Measurements from ENCODE around the gene P2RX3. TPM values are rescaled to one million over a fixed set of nuclear protein-coding genes. Genes with fewer than 3 reads are reported as not detected.

P2RX3 gene
- total RNA-seq, 1 experiment from 2014 or later: 0.15 TPM

DNA sequence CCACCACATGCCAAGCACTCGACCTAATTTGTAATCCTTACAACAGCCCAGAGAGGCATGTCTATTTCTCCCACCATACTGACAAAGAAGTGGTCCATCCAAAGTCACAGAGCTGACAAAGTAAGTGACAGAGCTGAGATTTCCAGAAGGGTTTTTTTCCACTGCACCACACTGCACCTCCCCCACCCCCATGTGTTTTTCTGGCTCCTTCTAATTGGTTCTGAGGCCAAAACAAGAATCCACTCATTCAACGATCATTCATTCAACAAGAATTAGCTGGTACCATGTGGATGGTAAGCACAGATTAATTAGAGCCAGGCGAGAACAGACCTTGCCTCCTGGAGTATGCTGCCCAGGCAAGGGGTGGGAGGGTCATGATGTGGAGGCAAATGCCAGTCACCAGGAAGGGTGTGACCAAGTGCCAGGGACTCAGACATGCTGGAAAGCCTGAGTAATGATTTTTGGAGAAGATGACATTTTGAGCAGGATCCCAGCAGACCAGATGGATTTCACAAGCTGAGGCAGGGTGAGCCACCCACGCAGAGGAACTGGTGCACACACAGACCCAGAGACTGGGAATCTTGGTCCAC, 67.2 kb downstream of the P2RX3 start:
- H3K36me3 Mint-ChIP-seq (ENCODE audit: insufficient read depth in 1 of 3, low read depth in 3 of 3): peaks cover 5 to 26% (median 15%) of the 10 kb centered on the region in 3 experiments; a peak in 6 of 7 replicates
- Histone ChIP-seq H4K5ac (ENCODE audit: insufficient read length, low read depth, low read length) (no peak overlapping the region), H2BK5ac (ENCODE audit: insufficient read length, low read length) (no peak overlapping the region), H2AK5ac (ENCODE audit: insufficient read length, low read length) (no peak overlapping the region), H3K23me2 (ENCODE audit: insufficient read length, low read depth, low read length, poor library complexity, severe bottlenecking) (no peaks in the 10 kb centered on the region), H3K79me2 (ENCODE audit: insufficient read depth, low read length) (no peaks in the 10 kb centered on the region), H3K9me3 (ENCODE audit: control insufficient read depth, low read depth, low read length) (no peaks in the 10 kb centered on the region), H4K20me1 (ENCODE audit: control insufficient read depth, insufficient read depth, insufficient read length) (no peaks in the 10 kb centered on the region), H3K79me1 (ENCODE audit: insufficient read depth, low read depth, low read length, poor library complexity, severe bottlenecking) (no peaks in the 10 kb centered on the region), H3T11ph (ENCODE audit: low read length) (no peak overlapping the region), H2BK15ac (ENCODE audit: low read depth, low read length) (no peak overlapping the region), H3K27me3 (ENCODE audit: insufficient read depth, low read length) (no peaks in the 10 kb centered on the region), H3K27ac (ENCODE audit: insufficient read length, low read depth, low read length) (no peak overlapping the region), H3K4me2 (ENCODE audit: insufficient read depth, insufficient read length, low read length) (no peak overlapping the region), H2BK20ac (ENCODE audit: low read depth, low read length, poor library complexity, severe bottlenecking) (no peak overlapping the region), H2AFZ (ENCODE audit: low read length) (no peak overlapping the region), H2BK12ac (ENCODE audit: insufficient read length, low read depth, low read length) (no peak overlapping the region), H2BK120ac (ENCODE audit: low read depth, low read length, poor library complexity, severe bottlenecking) (no peak overlapping the region), H3K9ac (ENCODE audit: extremely low read depth, insufficient read length, low read length) (no peak overlapping the region), H3K23ac (ENCODE audit: insufficient read length, low read depth, low read length) (no peak overlapping the region), H4K8ac (replicated peaks; ENCODE audit: insufficient read length, low read depth, low read length) (no peak overlapping the region), H3K4ac (ENCODE audit: low read depth, low read length) (no peak overlapping the region), H3K56ac (ENCODE audit: insufficient read length, low read depth, low read length) (no peak overlapping the region), H4K91ac (ENCODE audit: insufficient read length, low read depth, low read length) (no peak overlapping the region), H3K4me1 (ENCODE audit: insufficient read depth, low read length) (no peaks in the 10 kb centered on the region), H3K14ac (ENCODE audit: insufficient read depth, low read length) (no peak overlapping the region), H3K18ac (ENCODE audit: insufficient read length, low read depth, low read length) (no peak overlapping the region)
- DNase-seq: no peak
- H3K4me1 Mint-ChIP-seq: 0 out of 4 replicates have a peak, but pooled peaks cover 0 to 3% of the 10 kb centered on the region in 2 experiments
- peak overlapping the region in 1 of 3 experiments; percentile 34; a peak in 1 of 7 replicates for H3K27ac Mint-ChIP-seq
- TF ChIP-seq, protein P1, sequence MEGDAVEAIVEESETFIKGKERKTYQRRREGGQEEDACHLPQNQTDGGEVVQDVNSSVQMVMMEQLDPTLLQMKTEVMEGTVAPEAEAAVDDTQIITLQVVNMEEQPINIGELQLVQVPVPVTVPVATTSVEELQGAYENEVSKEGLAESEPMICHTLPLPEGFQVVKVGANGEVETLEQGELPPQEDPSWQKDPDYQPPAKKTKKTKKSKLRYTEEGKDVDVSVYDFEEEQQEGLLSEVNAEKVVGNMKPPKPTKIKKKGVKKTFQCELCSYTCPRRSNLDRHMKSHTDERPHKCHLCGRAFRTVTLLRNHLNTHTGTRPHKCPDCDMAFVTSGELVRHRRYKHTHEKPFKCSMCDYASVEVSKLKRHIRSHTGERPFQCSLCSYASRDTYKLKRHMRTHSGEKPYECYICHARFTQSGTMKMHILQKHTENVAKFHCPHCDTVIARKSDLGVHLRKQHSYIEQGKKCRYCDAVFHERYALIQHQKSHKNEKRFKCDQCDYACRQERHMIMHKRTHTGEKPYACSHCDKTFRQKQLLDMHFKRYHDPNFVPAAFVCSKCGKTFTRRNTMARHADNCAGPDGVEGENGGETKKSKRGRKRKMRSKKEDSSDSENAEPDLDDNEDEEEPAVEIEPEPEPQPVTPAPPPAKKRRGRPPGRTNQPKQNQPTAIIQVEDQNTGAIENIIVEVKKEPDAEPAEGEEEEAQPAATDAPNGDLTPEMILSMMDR (conservative IDR thresholded peaks at IDR 0.05): no peak
- H3K4me3 Mint-ChIP-seq: no peak overlapping the region
- no peaks in the 10 kb centered on the region; a peak in 1 of 5 replicates for H3K9me3 Mint-ChIP-seq
- WGBS (ENCODE audit: extremely low coverage, insufficient read length, low lambda C conversion rate): no CpG with 5 or more reads among the region's 4 CpGs
- peaks cover 3% of the 10 kb centered on the region; the same call in 1 of the 2 replicates for H3K27me3 Mint-ChIP-seq (ENCODE audit: low read depth)

Measured in H9 (cell line).